AG04450 (cell line): Measurements from ENCODE around the gene FUT7. TPM values are rescaled to one million over a fixed set of nuclear protein-coding genes. Genes with fewer than 3 reads are reported as not detected.
A peak's percentile ranks its signal among the peaks of the same experiment; 100 is the strongest.

Source experiments
- CTCF ChIA-PET: fragments of 300-600, 350-600 bp; formaldehyde crosslinking; extraction: SDS; loops from one replicate; lab custom pipeline; 2022; ENCODE audit warnings: antibody characterized with exemption, inconsistent platforms; lab: Charles Lee
- POLR2A ChIA-PET: fragments of 350-600 bp; formaldehyde crosslinking; extraction: SDS; loops from one replicate; lab custom pipeline; 2021; ENCODE audit warnings: antibody characterized with exemption, inconsistent platforms; lab: Yijun Ruan, JAX
- DNase-seq: peaks from one replicate; pipeline ENCODE4 v3.0.0-alpha.2; 2011; ENCODE audit warnings: low read depth, low spot score
- H3K27ac ChIP-seq: one replicate; pipeline ENCODE4 v1.5.1; 2012; ENCODE audit warnings: low read depth, low read length, control low read depth
- H3K27me3 ChIP-seq: one replicate; pipeline ENCODE4 v1.6.0; 2012; ENCODE audit warnings: low read length; ENCODE audit not compliant: control insufficient read depth, insufficient read depth
- H3K4me3 ChIP-seq: 2 replicates; pipeline ENCODE4 v1.5.1; 2011; ENCODE audit warnings: mild to moderate bottlenecking, low read depth, low read length, control low read depth
- H3K9me3 ChIP-seq: 2 replicates; pipeline ENCODE4 v1.5.1; 2012; ENCODE audit warnings: low read length; ENCODE audit not compliant: control insufficient read depth, insufficient read depth
- CTCF ChIP-seq: IDR thresholded peaks from 2 replicates; pipeline ENCODE4 v1.5.1; 2011; ENCODE audit warnings: low read depth, low read length, control low read depth, inconsistent platforms
- polyA plus RNA-seq: library from polyadenylated mRNA; depleted of rRNA; stranded (reverse); fragments of >200 nt; gene quantifications from 2 replicates; pipeline ENCODE4 v1.2.3, GENCODE V29; 2011

FUT7 gene
- polyA plus RNA-seq, 1 experiment: not detected

GRCh38 chr9:137032858-137033257, 970 bp upstream of the FUT7 start:
- DNase-seq: no peak
- ChIA-PET CTCF (no interaction called here), POLR2A (no interaction called here)
- Histone ChIP-seq H3K4me3 (no peak overlapping the region), H3K27me3 (no peaks in the 10 kb centered on the region), H3K9me3 (no peaks in the 10 kb centered on the region; the same call in 1 of the 2 replicates), H3K27ac (no peak overlapping the region)
- no peak for TF ChIP-seq CTCF

GRCh38 chr9:137030538-137031527, 1.1 kb downstream of the FUT7 start:
- H3K27me3 ChIP-seq: no peaks in the 10 kb centered on the region
- no peak for TF ChIP-seq CTCF

GRCh38 chr9:137030006-137030405, 1.9 kb downstream of the FUT7 start:
- CTCF ChIA-PET: interaction anchor here (0.5 to 2.2 kb wide), 32 partner anchors 9 to 243 kb away, joined by 3 to 15 read pairs (median 6); partner anchors contain the start of genes AJM1, C8G, CLIC3 and FBXW5
- Histone ChIP-seq H3K4me3 (no peak overlapping the region), H3K9me3 (no peaks in the 10 kb centered on the region; the same call in 1 of the 2 replicates), H3K27me3 (no peaks in the 10 kb centered on the region), H3K27ac (no peak overlapping the region)
- TF ChIP-seq CTCF: no peak
- DNase-seq: no peak
- POLR2A ChIA-PET: interaction anchor here (1.4 kb wide), 1 partner anchor 86 kb away, joined by 3 read pairs; no protein-coding TSS in a partner anchor

More at GRCh38 chr9:137030538-137031527, 1.1 kb downstream of the FUT7 start:
- ChIA-PET POLR2A (no interaction called here), CTCF (interaction anchor here (0.5 to 2.2 kb wide), 10 partner anchors 10 to 83 kb away, joined by 3 to 13 read pairs (median 8); partner anchors contain the start of gene PAXX)
- DNase-seq: no peak
- no peaks in the 10 kb centered on the region; the same call in 1 of the 2 replicates for H3K9me3 ChIP-seq
- no peak overlapping the region for H3K27ac ChIP-seq
- H3K4me3 ChIP-seq: no peak overlapping the region

GRCh38 chr9:137029058-137029936, 2.6 kb downstream of the FUT7 start:
- ChIA-PET POLR2A (interaction anchor here (1.4 kb wide), 1 partner anchor 86 kb away, joined by 3 read pairs; no protein-coding TSS in a partner anchor), CTCF (interaction anchor here (0.6 to 2.2 kb wide), 34 partner anchors 8 to 242 kb away, joined by 3 to 15 read pairs (median 6); partner anchors contain the start of genes AJM1, C8G, CLIC3 and FBXW5)
- no peaks in the 10 kb centered on the region for H3K27me3 ChIP-seq
- H3K27ac ChIP-seq: no peak overlapping the region
- TF ChIP-seq CTCF: peak; percentile 88
- H3K9me3 ChIP-seq: no peaks in the 10 kb centered on the region; the same call in 1 of the 2 replicates
- no peak overlapping the region; the same call in 1 of the 2 replicates for H3K4me3 ChIP-seq
- no peak for DNase-seq
